ENCODE data around the gene ZNF750.

The ZNF750 gene

DNA sequence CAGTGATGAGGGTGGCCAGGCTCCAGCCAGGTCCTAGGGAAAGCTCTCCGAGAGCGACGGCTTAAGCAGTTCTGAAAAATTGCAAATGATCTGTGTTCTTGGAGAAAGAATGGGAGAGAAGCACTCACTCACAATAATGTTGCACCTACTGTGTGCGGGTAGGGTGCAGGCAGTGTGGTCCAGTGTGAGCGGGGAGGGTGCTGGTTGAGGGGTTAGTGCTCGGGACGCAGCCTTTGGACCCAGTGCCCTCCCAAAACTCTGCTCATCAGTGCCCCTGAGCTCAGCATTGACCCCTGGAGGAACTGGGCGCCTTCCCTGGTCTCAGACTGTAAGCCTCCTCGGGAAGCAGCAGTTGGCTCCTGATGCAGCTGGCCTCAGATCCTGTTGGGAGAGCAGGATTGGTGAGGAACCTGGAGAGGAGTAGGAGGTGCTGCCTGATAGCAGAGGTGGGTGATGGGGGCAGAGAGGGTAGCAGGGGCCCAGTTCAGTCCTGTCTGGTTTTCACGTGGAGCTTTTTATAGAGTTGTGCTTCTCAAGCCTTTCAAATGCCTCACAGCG, 23.6 kb upstream of the ZNF750 start:
- H3K4me3 ChIP-seq (ENCODE audit: low read depth, low read length), result no peak overlapping the region
- TF ChIP-seq, protein P1, sequence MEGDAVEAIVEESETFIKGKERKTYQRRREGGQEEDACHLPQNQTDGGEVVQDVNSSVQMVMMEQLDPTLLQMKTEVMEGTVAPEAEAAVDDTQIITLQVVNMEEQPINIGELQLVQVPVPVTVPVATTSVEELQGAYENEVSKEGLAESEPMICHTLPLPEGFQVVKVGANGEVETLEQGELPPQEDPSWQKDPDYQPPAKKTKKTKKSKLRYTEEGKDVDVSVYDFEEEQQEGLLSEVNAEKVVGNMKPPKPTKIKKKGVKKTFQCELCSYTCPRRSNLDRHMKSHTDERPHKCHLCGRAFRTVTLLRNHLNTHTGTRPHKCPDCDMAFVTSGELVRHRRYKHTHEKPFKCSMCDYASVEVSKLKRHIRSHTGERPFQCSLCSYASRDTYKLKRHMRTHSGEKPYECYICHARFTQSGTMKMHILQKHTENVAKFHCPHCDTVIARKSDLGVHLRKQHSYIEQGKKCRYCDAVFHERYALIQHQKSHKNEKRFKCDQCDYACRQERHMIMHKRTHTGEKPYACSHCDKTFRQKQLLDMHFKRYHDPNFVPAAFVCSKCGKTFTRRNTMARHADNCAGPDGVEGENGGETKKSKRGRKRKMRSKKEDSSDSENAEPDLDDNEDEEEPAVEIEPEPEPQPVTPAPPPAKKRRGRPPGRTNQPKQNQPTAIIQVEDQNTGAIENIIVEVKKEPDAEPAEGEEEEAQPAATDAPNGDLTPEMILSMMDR (IDR thresholded peaks at IDR 0.05; ENCODE audit: borderline replicate concordance, insufficient read depth, low read depth, low read length), result no peak

DNA sequence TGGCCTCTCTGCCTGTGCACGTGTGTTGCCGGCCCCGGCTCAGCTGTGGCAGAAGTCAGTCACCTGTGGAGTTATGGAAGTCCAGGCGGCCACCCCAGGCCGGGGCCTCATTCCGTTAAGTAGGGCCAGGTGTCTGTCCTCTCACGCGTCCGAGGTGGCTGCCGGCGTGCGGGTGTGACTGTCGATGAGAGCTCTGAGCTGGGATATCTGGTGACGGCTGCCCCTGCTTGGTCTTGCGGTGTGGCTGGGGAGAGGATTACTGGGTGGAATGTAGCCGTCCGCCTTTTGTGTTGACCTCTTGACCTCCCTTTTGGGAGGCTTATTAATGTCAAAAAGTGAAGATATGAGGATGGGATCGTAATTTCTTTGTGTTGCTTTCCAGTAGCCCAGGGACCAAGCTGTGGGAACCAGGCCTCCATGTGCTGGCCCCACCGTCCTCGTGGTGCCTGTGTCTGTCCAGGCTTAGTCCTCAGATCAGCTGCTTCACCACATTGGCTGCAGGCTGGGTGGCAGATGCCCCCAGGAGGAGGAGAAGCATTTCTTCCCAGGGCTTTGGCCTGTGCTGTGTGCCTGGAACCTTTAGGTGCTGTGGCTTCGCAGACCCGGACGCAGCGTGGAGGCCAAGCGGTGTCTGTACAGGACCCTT, 23.0 kb upstream of the ZNF750 start:
- no peak overlapping the region for H3K4me3 ChIP-seq (ENCODE audit: low read depth, low read length)
- TF ChIP-seq, protein P1 (IDR thresholded peaks at IDR 0.05; ENCODE audit: borderline replicate concordance, insufficient read depth, low read depth, low read length), result no peak

DNA sequence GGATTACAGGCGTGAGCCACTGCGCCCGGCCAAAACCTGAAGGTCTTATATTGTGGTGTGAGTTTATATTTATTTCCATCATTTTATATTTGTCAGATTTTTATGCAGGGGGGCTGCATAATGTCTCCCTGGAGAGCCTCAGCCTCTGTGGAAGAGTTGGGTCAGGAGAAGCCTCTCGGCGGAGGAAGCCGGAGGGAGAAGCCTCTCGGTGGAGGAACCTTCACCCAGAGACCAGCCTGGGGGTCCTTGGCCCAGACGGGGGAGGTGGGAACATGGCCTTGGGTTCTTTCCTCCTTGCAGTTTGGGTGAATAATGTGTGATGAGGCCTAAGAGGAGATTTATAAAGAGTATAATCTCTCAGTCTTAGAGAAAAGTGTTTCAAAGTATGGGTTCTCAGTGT, 22.4 kb upstream of the ZNF750 start:
- H3K4me3 ChIP-seq (ENCODE audit: low read depth, low read length), result no peak overlapping the region
- TF ChIP-seq, protein P1 (IDR thresholded peaks at IDR 0.05; ENCODE audit: borderline replicate concordance, insufficient read depth, low read depth, low read length), result no peak

DNA sequence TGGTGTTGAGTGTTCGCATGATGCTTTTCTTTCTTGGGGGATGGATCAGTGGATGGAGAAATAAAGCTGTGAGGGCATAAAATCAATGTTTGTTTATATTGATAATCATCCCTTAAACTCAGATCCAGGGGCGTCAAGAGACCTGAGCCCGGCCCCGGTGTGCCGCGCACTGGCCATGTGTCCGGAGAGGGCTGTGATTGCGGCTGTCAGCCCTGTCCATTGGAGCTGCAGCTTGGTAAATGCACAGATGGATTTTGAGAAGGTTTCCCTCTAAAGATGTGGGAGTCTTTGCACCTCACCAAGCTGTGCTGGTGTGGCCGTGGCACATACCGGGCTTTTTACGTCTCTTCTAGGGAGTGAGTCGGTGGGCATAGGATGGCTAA, 21.6 kb upstream of the ZNF750 start:
- TF ChIP-seq, protein P1 (IDR thresholded peaks at IDR 0.05; ENCODE audit: borderline replicate concordance, insufficient read depth, low read depth, low read length), result no peak
- no peak overlapping the region for H3K4me3 ChIP-seq (ENCODE audit: low read depth, low read length)

DNA sequence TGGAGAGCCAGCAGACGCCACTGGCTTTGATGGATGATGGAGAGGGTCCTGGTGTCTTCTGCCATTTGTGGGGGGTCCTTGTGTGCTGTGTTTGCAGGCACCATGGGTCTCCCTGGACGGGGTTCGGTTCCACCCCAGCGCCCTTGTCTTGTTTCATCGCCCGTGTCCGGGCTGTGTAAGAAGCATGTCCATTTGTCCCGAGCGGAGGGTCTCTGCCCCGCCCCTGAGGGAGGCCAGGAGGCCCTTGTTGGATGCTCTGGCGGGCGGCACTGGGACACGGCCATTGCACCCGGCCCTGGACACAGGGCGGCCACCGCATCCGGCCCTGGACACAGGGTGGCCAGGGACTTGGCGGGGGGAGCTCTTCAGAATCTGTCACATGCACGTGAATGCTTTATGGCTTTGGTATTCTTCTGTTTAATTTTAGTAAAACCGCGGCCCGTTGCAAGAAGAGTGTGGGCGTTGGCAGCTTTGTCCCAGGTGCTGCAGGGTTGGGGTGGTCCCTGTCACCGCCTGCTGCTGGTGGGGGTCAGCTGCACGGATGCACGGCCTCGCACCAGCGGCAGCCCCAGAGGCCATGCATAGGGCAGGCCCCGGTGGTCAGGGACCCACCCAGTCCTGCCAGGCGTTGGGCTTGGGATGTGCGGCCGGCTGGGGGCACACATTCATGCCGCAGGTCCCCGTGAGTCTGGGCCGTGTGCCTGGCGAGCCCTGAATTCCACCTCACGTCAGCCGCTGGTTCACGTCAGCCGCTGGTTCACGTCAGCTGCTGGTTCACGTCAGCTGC, 21.0 kb upstream of the ZNF750 start:
- H3K4me3 ChIP-seq (ENCODE audit: low read depth, low read length), result peak overlapping the region; percentile 48
- TF ChIP-seq, protein P1 (IDR thresholded peaks at IDR 0.05; ENCODE audit: borderline replicate concordance, insufficient read depth, low read depth, low read length), result no peak

DNA sequence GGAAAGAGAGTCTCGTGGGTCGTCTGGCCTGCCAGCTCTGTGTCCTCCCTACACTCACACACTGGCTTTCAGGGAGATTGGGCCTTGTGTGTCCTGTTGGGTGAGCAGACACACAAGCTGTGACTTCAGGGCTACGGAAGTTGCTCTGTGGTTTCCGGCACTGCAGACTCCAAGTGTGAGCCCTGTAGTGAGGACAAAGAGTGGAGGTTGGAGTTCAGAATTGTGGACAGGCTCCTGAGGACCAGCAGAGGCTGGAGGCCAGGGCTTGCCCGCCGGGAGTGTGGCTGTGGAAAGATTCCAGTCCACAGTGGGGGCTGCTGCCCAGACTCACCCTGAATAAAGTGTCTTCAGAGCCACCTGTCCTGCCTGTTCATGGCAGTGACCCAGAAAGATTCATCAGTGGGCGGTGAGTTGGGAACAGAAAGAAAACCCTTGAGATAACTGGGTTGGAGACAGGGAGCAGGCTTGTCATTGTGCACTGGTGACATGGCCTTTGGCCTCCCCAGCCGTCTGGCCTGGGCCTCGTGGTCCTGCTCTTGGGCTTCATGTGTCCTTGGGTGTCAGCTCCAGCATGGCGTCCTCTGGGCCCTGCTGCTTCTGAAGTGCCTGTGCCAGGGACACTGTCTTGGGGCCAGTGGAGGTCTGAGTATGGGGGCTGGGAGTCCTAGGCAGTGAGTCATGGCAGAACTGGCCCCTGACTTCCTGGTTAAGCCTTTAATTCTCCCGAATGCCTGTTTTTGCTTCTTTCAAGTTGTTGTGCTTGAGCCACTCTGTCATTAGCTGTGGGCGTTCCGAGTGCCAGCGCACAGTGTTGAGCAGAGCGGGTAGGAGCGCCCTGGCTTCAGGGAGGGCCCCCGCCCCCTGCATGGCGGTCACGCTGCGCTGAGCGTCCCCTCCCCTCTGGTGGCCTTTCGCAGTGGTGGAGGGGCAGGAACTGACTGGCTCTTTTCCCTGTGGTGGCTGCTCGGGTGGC, 19.9 kb upstream of the ZNF750 start:
- H3K4me3 ChIP-seq (ENCODE audit: low read depth, low read length), result peak overlapping the region; percentile 48
- TF ChIP-seq, protein P1 (IDR thresholded peaks at IDR 0.05; ENCODE audit: borderline replicate concordance, insufficient read depth, low read depth, low read length), result no peak
